Lower leg skin (tissue), 3 donors: ENCODE measurements around the gene ACIN1.

Experiments used
- POLR2A ChIP-seq, 2 donors: fragments of 450-650 bp; IDR thresholded peaks; one replicate each; pipeline ENCODE4 v1.6.1; 2016 to 2017; ENCODE audit warnings: antibody characterized with exemption in 2 of 2, mild to moderate bottlenecking in 1 of 2, moderate library complexity in 1 of 2
- TF ChIP-seq, protein P1 (sequence below), 3 donors: fragments of 450-650 bp; IDR thresholded peaks; one replicate each; pipeline ENCODE4 v1.5.1; 2016; ENCODE audit warnings: antibody characterized with exemption in 3 of 3, mild to moderate bottlenecking in 3 of 3, moderate library complexity in 2 of 3

DNA sequence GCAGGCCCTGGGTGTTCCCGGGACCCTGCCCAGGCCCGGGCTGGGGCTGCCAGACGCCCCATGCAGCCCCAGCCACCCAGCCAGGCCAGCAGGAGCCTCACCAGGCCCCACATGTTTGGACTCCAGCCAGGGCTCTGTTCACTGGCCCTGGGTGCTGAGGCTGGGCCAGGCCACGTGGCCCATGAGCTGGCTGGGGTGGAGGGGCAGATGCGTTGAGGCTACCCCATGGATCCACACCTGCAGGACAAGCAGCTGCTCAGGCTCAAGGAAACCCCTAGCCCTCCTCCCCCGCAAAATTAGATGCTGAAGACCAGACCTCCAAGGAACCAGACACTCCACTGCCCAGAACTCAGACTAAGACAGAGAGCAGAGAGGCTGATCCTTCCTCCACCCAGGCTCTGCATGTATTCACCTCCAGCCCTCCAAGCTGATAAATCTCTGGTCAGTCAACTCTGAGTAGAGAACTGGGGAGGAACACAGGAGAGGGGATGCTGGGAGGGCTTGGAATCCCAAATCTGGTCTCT, 39.3 kb downstream of the ACIN1 start:
- TF ChIP-seq, protein P1, sequence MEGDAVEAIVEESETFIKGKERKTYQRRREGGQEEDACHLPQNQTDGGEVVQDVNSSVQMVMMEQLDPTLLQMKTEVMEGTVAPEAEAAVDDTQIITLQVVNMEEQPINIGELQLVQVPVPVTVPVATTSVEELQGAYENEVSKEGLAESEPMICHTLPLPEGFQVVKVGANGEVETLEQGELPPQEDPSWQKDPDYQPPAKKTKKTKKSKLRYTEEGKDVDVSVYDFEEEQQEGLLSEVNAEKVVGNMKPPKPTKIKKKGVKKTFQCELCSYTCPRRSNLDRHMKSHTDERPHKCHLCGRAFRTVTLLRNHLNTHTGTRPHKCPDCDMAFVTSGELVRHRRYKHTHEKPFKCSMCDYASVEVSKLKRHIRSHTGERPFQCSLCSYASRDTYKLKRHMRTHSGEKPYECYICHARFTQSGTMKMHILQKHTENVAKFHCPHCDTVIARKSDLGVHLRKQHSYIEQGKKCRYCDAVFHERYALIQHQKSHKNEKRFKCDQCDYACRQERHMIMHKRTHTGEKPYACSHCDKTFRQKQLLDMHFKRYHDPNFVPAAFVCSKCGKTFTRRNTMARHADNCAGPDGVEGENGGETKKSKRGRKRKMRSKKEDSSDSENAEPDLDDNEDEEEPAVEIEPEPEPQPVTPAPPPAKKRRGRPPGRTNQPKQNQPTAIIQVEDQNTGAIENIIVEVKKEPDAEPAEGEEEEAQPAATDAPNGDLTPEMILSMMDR (IDR thresholded peaks at IDR 0.05): no peak
- no peak for TF ChIP-seq POLR2A (IDR thresholded peaks at IDR 0.05)
